ENCODE data around the gene SAP30.

Gene SAP30

GRCh38 chr4:173380987-173381386 is 10.2 kb downstream of the SAP30 start:
- no peak for TF ChIP-seq CTCF (IDR thresholded peaks at IDR 0.05; ENCODE audit: control insufficient read depth, insufficient read depth, low read depth, low read length, missing control alignments)
- H3K4me3 ChIP-seq (ENCODE audit: control insufficient read depth, low read depth, low read length): no peak overlapping the region
- DNase-seq (ENCODE audit: low read depth): no peak

- no peak for TF ChIP-seq CTCF (IDR thresholded peaks at IDR 0.05; ENCODE audit: control insufficient read depth, insufficient read depth, low read depth, low read length, missing control alignments)
- H3K4me3 ChIP-seq (ENCODE audit: control insufficient read depth, low read depth, low read length): no peak overlapping the region
- no peak for DNase-seq (ENCODE audit: low read depth)
These were observed 10.9 kb downstream of the SAP30 start for GRCh38 chr4:173381610-173382009.

GRCh38 chr4:173382349-173382748 is 11.6 kb downstream of the SAP30 start:
- TF ChIP-seq CTCF (IDR thresholded peaks at IDR 0.05; ENCODE audit: control insufficient read depth, insufficient read depth, low read depth, low read length, missing control alignments): no peak
- no peak overlapping the region for H3K4me3 ChIP-seq (ENCODE audit: control insufficient read depth, low read depth, low read length)
- no peak for DNase-seq (ENCODE audit: low read depth)

DNA sequence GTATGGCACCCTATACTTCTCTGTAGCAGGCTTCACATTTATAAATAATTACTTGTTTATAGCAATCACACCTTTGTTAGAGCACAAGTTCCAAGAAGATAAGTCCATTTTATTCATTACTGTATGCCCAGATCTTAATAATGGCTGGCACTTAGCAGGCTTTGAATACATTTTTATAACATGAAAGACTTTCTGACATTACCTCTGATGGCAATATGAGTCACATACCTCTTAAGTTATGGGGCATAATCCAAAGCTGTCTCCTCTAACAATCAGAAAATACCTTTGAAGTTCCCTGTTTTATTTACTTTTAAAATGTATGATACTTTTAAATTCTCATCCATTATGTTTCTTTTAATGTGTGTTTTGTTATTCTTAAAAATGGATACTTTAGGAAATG is 16.0 kb downstream of the SAP30 start:
- H3K4me3 ChIP-seq (ENCODE audit: control insufficient read depth, low read depth, low read length): no peak overlapping the region
- DNase-seq (ENCODE audit: low read depth): no peak
- no peak for TF ChIP-seq CTCF (IDR thresholded peaks at IDR 0.05; ENCODE audit: control insufficient read depth, insufficient read depth, low read depth, low read length, missing control alignments)

DNA sequence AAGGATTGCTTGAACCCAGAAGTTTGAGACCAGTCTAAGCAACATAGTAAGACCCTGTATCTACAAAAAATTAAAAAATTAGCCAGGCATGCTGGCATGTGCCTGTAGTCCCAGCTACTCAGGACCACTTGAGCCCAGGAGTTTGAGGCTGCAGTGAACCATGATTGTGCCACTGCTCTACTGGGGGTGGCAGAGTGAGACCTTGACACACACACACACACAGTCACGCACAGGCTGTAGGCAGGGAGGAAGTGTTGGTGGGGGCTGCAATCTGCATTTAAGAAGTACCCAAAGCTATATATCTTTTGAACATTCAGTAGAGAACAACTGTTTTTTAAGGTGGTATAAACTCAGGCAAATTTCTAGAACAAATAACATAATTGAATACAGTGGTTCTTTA is 20.9 kb downstream of the SAP30 start:
- no peak for TF ChIP-seq CTCF (IDR thresholded peaks at IDR 0.05; ENCODE audit: control insufficient read depth, insufficient read depth, low read depth, low read length, missing control alignments)
- no peak for DNase-seq (ENCODE audit: low read depth)
- H3K4me3 ChIP-seq (ENCODE audit: control insufficient read depth, low read depth, low read length): no peak overlapping the region

DNA sequence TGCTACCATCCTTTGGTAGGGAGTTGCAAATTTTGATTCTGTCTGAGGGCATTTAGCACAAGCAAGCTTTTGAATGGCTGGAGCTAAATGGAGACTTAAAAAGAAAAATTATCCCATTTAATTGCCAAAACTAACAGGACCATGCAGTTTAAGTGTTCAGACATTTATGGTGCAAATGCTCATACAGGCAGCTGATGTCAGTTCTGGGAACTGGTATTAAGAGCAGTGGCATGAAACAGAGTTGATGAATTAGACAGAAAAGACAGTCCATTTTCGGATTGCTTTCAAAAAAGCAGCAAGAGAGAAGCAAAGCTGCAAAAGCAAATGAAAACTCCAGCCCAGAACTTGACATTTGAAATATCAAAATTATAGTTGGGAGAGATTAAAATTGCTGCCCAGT is 26.9 kb downstream of the SAP30 start:
- no peak overlapping the region for H3K4me3 ChIP-seq (ENCODE audit: control insufficient read depth, low read depth, low read length)
- DNase-seq (ENCODE audit: low read depth): no peak
- TF ChIP-seq CTCF (IDR thresholded peaks at IDR 0.05; ENCODE audit: control insufficient read depth, insufficient read depth, low read depth, low read length, missing control alignments): no peak

GRCh38 chr4:173398220-173398619 is 27.5 kb downstream of the SAP30 start:
- H3K4me3 ChIP-seq (ENCODE audit: control insufficient read depth, low read depth, low read length): no peak overlapping the region
- TF ChIP-seq CTCF (IDR thresholded peaks at IDR 0.05; ENCODE audit: control insufficient read depth, insufficient read depth, low read depth, low read length, missing control alignments): no peak
- no peak for DNase-seq (ENCODE audit: low read depth)

All from AG09309 (cell line).